OCI-LY7 (cell line): ENCODE measurements around the gene RPL36.

ENCODE experiments used
- EZH2phosphoT487 ChIP-seq: fragments of 200-600 bp; sonication (generic); IDR thresholded peaks from 2 replicates; pipeline ENCODE4 v1.6.1; 2018; ENCODE audit warnings: low read depth, borderline replicate concordance, mild to moderate bottlenecking, mixed run types, antibody characterized with exemption, low read length, moderate library complexity, mixed read lengths
- TF ChIP-seq, protein P1 (sequence below): fragments of 200-600 bp; sonication (generic); conservative IDR thresholded peaks from 2 replicates; pipeline ENCODE4 v1.5.1; 2014; ENCODE audit warnings: mild to moderate bottlenecking, antibody characterized with exemption, low read length, moderate library complexity, mixed read lengths

- TF ChIP-seq, protein P1, sequence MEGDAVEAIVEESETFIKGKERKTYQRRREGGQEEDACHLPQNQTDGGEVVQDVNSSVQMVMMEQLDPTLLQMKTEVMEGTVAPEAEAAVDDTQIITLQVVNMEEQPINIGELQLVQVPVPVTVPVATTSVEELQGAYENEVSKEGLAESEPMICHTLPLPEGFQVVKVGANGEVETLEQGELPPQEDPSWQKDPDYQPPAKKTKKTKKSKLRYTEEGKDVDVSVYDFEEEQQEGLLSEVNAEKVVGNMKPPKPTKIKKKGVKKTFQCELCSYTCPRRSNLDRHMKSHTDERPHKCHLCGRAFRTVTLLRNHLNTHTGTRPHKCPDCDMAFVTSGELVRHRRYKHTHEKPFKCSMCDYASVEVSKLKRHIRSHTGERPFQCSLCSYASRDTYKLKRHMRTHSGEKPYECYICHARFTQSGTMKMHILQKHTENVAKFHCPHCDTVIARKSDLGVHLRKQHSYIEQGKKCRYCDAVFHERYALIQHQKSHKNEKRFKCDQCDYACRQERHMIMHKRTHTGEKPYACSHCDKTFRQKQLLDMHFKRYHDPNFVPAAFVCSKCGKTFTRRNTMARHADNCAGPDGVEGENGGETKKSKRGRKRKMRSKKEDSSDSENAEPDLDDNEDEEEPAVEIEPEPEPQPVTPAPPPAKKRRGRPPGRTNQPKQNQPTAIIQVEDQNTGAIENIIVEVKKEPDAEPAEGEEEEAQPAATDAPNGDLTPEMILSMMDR = no peak
- no peak for TF ChIP-seq EZH2phosphoT487
Measured at GRCh38 chr19:5714816-5715215, 24.7 kb downstream of the RPL36 start.
